Calu3 (cell line): ENCODE data around the gene ASMTL. TPM values are rescaled to one million over a fixed set of nuclear protein-coding genes. Genes with fewer than 3 reads are reported as not detected.

ENCODE experiments used
- BruUV-seq: library from RNA; stranded (reverse); fragments of 400-500 nt; replicated peaks from 2 replicates; lab custom pipeline; 2021; lab: Mats Ljungman, UMichigan
- CTCF ChIA-PET: fragments of 300-600 bp; sonication (Branson Sonifier 250); formaldehyde crosslinking; loops from one replicate; lab custom pipeline; 2022; ENCODE audit warnings: antibody characterized with exemption; lab: Charles Lee
- DNase-seq: peaks from one replicate; pipeline ENCODE4 v3.0.0; 2022
- H3K27ac Mint-ChIP-seq: one replicate; pipeline ENCODE4 v1.8.0; 2022; ENCODE audit warnings: mixed read lengths; ENCODE audit not compliant: unreplicated experiment
- H3K27me3 Mint-ChIP-seq: one replicate; pipeline ENCODE4 v1.8.0; 2022; ENCODE audit warnings: mixed read lengths; ENCODE audit not compliant: unreplicated experiment
- H3K36me3 Mint-ChIP-seq: one replicate; pipeline ENCODE4 v1.8.0; 2022; ENCODE audit warnings: mild to moderate bottlenecking, moderate library complexity, mixed read lengths; ENCODE audit not compliant: insufficient read depth, unreplicated experiment
- H3K4me1 Mint-ChIP-seq: one replicate; pipeline ENCODE4 v1.8.0; 2022; ENCODE audit warnings: mild to moderate bottlenecking, low read depth, mixed read lengths; ENCODE audit not compliant: unreplicated experiment
- H3K4me3 Mint-ChIP-seq: one replicate; pipeline ENCODE4 v1.8.0; 2022; ENCODE audit warnings: mild to moderate bottlenecking, low read depth, moderate library complexity, mixed read lengths; ENCODE audit not compliant: unreplicated experiment
- H3K9me3 Mint-ChIP-seq: one replicate; pipeline ENCODE4 v1.8.0; 2022; ENCODE audit warnings: low read depth, mixed read lengths; ENCODE audit not compliant: unreplicated experiment
- CTCF ChIP-seq: fragments of 200-600 bp; IDR thresholded peaks from one replicate; pipeline ENCODE4 v1.8.0; 2022; ENCODE audit warnings: antibody characterized with exemption; ENCODE audit not compliant: unreplicated experiment
- intact Hi-C: fragments of 100-400 bp; cut with micrococcal nuclease; formaldehyde crosslinking; loops from one replicate; pipeline ENCODE4 v1.10.0; 2022; ENCODE audit not compliant: unreplicated experiment
- total RNA-seq: library from RNA; stranded (reverse); gene quantifications from 2 replicates; pipeline ENCODE4 v1.2.3, GENCODE V29; 2022

ASMTL gene
- total RNA-seq, 1 experiment from 2014 or later: 14.4 TPM

DNA sequence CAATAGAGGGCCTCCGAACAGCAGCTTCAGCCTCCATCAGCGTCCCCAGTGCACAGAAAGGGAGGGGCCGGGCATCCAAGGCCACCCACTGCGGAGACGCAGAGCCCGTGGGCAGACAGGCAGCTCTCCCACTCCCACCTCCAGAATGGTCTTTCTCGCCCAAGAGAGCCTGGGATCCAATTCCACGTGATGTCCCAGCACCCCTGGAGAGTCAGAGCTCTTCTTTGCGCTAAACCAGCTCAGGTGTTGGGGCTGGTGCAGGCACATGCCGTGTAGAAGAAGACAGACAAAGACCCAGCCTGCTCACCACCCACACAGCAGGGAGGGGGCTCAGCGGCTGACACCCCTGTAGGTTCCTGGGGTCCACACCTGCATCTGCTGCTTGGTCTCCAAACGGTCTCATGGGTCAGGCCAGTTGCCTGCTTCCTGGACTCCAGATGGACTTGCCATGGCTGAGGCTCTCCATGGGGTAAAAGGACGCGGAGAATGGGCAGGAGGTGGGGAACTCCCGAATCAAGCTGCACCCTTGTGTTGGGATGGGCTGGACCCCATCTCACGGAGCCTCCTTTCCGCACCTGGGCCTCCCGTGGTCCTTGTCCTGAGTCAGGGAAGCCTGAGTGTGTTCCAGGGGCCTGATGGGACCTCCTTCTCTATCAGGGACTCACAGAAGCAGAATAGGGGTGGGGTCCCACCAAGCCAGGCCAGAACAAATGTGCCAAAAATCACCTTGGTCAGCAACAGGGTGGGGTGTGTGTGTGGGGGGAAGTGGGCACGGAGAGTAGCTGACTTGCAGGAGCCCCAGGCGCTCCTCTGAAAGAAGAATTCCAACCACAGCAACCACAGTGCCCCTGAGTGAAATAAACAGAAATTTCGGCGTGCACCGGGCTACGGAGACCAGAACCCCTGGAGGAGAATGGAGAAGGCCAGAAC is 11.6 kb upstream of the ASMTL start:
- intact Hi-C loops: no loop called here
- no peak overlapping the region for H3K27ac Mint-ChIP-seq
- no peaks in the 10 kb centered on the region for H3K9me3 Mint-ChIP-seq
- peaks cover 3% of the 10 kb centered on the region for H3K36me3 Mint-ChIP-seq
- no peak for DNase-seq
- no peak overlapping the region for H3K4me3 Mint-ChIP-seq
- TF ChIP-seq CTCF: no peak
- H3K27me3 Mint-ChIP-seq: peaks cover 62% of the 10 kb centered on the region
- no TSS peak for BruUV-seq
- no peaks in the 10 kb centered on the region for H3K4me1 Mint-ChIP-seq
- CTCF ChIA-PET: no interaction called here

DNA sequence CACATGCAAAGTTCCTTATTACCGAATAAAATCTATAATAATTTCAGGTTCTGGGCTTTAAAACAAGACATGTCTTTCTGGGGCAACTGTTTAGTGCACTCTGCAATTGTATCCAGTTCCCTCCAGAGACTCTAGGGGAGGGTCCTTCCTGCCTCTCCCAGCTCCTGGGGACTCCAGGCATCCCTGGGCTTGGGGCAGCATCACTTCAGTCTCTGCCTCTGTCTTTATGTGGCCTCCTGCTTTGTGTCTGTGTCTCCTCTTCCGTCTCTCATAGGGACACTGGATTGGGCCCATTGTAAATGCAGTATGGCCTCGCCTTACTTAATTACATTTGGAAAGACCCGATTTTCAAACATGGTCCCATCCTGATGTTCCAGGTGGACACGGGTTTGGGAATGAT is 10.9 kb upstream of the ASMTL start:
- no peaks in the 10 kb centered on the region for H3K9me3 Mint-ChIP-seq

DNA sequence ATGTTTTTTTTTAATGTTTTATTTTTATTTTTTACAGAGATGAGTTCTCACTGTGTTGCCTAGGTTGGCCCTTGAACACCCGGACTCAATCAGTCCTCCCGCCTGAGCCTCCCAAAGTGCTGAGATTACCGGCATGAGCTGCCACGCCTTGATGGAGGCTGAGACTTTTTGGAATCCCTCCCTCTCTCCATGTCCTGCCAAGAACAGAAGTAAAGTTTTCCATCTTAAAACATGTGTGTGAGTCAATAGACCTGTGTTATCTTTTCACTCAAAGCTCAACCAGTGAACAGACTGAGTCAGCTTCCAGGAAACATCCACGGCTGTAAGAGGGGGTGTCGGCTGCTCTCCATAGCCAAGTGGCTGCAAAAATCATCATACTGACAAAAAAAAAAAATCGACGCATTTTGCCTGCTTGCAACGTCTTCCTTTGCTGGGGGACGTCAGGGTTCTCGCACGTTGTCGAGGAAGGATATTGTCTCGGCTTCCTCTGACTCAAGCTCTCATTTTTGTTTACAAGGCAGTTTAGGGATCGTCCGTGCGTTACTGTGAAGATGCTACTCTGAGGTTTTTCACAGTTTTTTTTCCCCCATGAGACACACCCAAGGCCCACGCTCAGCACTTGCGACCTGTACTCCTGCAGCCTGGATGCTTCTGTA is 10.0 kb upstream of the ASMTL start:
- H3K27ac Mint-ChIP-seq: no peak overlapping the region
- H3K9me3 Mint-ChIP-seq: no peaks in the 10 kb centered on the region
- H3K27me3 Mint-ChIP-seq: peaks cover 61% of the 10 kb centered on the region
- peaks cover 3% of the 10 kb centered on the region for H3K36me3 Mint-ChIP-seq
- TF ChIP-seq CTCF: no peak
- no peaks in the 10 kb centered on the region for H3K4me1 Mint-ChIP-seq
- H3K4me3 Mint-ChIP-seq: no peak overlapping the region
- no TSS peak for BruUV-seq
- no peak for DNase-seq
- intact Hi-C loops: no loop called here
- CTCF ChIA-PET: no interaction called here

More for the DNA sequence above, 10.9 kb upstream of the ASMTL start:
- no peaks in the 10 kb centered on the region for H3K4me1 Mint-ChIP-seq
- H3K4me3 Mint-ChIP-seq: no peak overlapping the region
- peaks cover 62% of the 10 kb centered on the region for H3K27me3 Mint-ChIP-seq
- TF ChIP-seq CTCF: no peak
- no peak for DNase-seq
- intact Hi-C loops: no loop called here
- H3K36me3 Mint-ChIP-seq: peaks cover 3% of the 10 kb centered on the region
- CTCF ChIA-PET: no interaction called here
- no TSS peak for BruUV-seq
- no peak overlapping the region for H3K27ac Mint-ChIP-seq

DNA sequence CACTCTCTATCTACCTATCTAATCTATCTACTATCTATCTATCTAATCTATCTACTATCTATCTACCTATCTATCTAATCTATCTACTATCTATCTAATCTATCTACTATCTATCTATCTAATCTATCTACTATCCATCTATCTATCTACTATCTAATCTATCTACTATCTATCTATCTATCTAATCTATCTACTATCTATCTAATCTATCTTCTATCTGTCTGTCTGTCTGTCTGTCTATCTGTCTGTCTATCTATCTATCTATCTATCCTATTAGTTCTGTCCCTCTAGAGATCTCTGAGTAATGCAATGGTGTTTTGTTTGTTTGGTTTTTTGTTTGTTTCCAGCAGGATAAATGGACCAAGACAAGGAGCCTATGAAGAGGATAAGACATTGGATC is 9.4 kb upstream of the ASMTL start:
- no peak for TF ChIP-seq CTCF
- H3K36me3 Mint-ChIP-seq: peaks cover 3% of the 10 kb centered on the region
- H3K27me3 Mint-ChIP-seq: peaks cover 55% of the 10 kb centered on the region
- no peak overlapping the region for H3K27ac Mint-ChIP-seq
- CTCF ChIA-PET: no interaction called here
- no peaks in the 10 kb centered on the region for H3K4me1 Mint-ChIP-seq
- intact Hi-C loops: no loop called here
- no peak for DNase-seq
- BruUV-seq: no TSS peak
- H3K4me3 Mint-ChIP-seq: no peak overlapping the region
- H3K9me3 Mint-ChIP-seq: no peaks in the 10 kb centered on the region
